ENCODE measurements around the gene SLC5A8.

The SLC5A8 gene

DNA sequence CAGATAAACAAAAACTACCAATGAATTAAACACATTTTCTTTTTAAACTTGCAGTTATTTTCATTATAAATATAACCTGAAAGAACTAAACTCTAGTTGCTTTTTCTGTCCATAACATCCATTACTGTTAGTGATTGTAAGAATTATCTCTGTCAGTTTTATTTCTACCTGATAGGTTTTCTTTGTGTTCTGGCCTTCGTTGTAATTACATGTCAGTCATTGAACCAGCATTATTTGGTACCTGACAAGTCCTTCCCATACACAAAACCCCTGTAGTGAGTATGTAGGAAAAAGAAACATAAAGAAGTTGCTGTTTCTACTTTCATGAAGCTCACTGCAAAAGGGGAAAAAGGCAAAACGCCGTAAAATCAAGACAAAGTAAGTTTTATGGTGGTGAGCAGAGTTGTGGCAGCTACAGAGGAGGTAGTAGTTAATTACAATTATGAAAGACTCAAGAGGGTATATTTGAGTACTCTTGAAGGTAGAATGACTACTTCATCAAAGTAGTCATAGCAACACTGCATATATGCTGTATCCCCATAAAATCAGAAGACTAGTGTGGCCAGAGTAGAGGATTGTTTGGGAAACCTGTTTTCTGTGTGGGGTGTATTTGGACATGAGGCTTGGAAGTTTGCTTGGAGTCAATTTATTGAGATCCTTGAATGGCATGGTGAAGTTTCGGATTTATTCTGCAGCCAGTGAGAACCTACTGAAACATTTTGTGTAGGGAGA lies 102.8 kb downstream of the SLC5A8 start:
- Histone ChIP-seq H2AFZ (ENCODE audit: low read depth) (no peak overlapping the region), H4K20me1 (ENCODE audit: insufficient read depth) (no peaks in the 10 kb centered on the region), H3K9ac (no peak overlapping the region), H3K4me1 (ENCODE audit: low read depth, poor library complexity, severe bottlenecking) (no peaks in the 10 kb centered on the region), H3K36me3 (ENCODE audit: insufficient read depth) (no peaks in the 10 kb centered on the region), H3K27ac (no peak overlapping the region), H3K4me3 (IDR thresholded peaks at IDR 0.05; ENCODE audit: insufficient read depth, low read depth, low read length) (no peak overlapping the region), H3K27me3 (ENCODE audit: insufficient read depth, low read depth) (no peaks in the 10 kb centered on the region), H3K4me2 (no peak overlapping the region), H3K79me2 (ENCODE audit: insufficient read depth, low read depth) (no peaks in the 10 kb centered on the region)
- TF ChIP-seq, protein P1, sequence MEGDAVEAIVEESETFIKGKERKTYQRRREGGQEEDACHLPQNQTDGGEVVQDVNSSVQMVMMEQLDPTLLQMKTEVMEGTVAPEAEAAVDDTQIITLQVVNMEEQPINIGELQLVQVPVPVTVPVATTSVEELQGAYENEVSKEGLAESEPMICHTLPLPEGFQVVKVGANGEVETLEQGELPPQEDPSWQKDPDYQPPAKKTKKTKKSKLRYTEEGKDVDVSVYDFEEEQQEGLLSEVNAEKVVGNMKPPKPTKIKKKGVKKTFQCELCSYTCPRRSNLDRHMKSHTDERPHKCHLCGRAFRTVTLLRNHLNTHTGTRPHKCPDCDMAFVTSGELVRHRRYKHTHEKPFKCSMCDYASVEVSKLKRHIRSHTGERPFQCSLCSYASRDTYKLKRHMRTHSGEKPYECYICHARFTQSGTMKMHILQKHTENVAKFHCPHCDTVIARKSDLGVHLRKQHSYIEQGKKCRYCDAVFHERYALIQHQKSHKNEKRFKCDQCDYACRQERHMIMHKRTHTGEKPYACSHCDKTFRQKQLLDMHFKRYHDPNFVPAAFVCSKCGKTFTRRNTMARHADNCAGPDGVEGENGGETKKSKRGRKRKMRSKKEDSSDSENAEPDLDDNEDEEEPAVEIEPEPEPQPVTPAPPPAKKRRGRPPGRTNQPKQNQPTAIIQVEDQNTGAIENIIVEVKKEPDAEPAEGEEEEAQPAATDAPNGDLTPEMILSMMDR (conservative IDR thresholded peaks at IDR 0.05; ENCODE audit: low read depth, low read length): no peak
